IPS-18a (cell line): Measurements from ENCODE around the gene HINT1.
"Not testable (repeated sequence)": the region's sequence is repeated elsewhere in the genome, so short reads cannot be mapped to it uniquely, and the experiment has no call there.

Experiments used
- H3K27ac ChIP-seq: one replicate; pipeline ENCODE4 v1.5.1; 2013; ENCODE audit warnings: low read length
- H3K27me3 ChIP-seq: one replicate; pipeline ENCODE4 v1.6.1; 2013; ENCODE audit warnings: mild to moderate bottlenecking, low read length; ENCODE audit not compliant: control insufficient read depth, insufficient read depth
- H3K36me3 ChIP-seq: one replicate; pipeline ENCODE4 v1.6.1; 2013; ENCODE audit warnings: low read depth, low read length; ENCODE audit not compliant: control insufficient read depth
- H3K4me1 ChIP-seq: one replicate; pipeline ENCODE4 v1.6.1; 2013; ENCODE audit warnings: low read depth, low read length; ENCODE audit not compliant: control insufficient read depth
- H3K4me3 ChIP-seq: one replicate; pipeline ENCODE4 v1.5.1; 2013; ENCODE audit warnings: low read length
- H3K9ac ChIP-seq: one replicate; pipeline ENCODE4 v1.6.1; 2013; ENCODE audit warnings: mild to moderate bottlenecking, low read length, moderate library complexity
- H3K9me3 ChIP-seq: one replicate; pipeline ENCODE4 v1.6.1; 2013; ENCODE audit warnings: low read depth, low read length; ENCODE audit not compliant: control insufficient read depth

Gene HINT1

GRCh38 chr5:131196331-131196730 lies 31.3 kb upstream of the HINT1 start:
- Histone ChIP-seq H3K27me3 (no peaks in the 10 kb centered on the region), H3K4me3 (no peak overlapping the region), H3K9me3 (no peaks in the 10 kb centered on the region), H3K4me1 (peaks cover 6% of the 10 kb centered on the region), H3K27ac (no peak overlapping the region), H3K36me3 (no peaks in the 10 kb centered on the region), H3K9ac (no peak overlapping the region)

- Histone ChIP-seq H3K27me3 (no peaks in the 10 kb centered on the region), H3K27ac (no peak overlapping the region), H3K36me3 (no peaks in the 10 kb centered on the region), H3K9ac (no peak overlapping the region), H3K9me3 (no peaks in the 10 kb centered on the region), H3K4me3 (no peak overlapping the region), H3K4me1 (peaks cover 6% of the 10 kb centered on the region)
Observed at GRCh38 chr5:131195696-131196095, 30.6 kb upstream of the HINT1 start.

- Histone ChIP-seq H3K27me3 (no peaks in the 10 kb centered on the region), H3K4me1 (peaks cover 6% of the 10 kb centered on the region), H3K9me3 (no peaks in the 10 kb centered on the region), H3K9ac (no peak overlapping the region), H3K36me3 (no peaks in the 10 kb centered on the region), H3K27ac (no peak overlapping the region), H3K4me3 (no peak overlapping the region)
Observed at GRCh38 chr5:131194725-131195124, 29.7 kb upstream of the HINT1 start.

DNA sequence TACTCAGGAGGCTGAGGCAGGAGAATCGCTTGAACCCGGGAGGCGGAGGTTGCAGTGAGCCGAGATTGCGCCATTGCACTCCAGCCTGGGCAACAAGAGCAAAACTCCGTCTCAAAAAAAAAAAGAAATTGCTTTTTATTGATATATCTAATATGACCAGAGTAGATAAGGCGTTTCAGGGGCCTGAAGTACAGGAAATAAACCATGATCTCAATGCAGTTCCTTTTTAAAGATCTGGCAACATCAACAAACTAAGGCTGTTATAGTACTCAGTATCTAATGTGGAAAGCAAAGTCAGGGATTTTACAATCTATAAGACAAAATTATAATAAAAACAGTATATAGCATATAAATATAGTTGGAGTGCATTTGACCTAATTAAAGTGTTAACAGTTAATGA lies 28.8 kb upstream of the HINT1 start:
- H3K4me1 ChIP-seq, H3K9me3 ChIP-seq, H3K9ac ChIP-seq, H3K27ac ChIP-seq, H3K27me3 ChIP-seq, H3K4me3 ChIP-seq, H3K36me3 ChIP-seq: not testable (repeated sequence)

DNA sequence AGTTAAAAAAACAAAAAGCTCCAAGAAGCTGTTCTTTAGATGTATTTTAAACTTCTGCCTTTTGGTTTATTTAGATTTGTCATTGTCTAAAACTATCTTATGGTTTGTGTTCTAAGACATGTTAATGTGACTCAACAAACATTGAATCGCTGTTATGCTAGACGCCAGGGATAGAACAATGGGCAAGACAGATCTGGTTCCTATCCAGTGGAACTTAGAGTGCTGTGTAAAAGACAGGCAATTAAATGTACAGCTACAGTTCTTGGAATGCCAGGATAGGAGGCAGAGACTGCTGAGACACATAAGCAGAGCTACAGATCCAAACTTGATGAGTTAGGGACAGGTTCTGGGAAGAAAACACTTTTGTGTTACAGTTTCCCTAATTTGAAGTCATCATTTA lies 28.1 kb upstream of the HINT1 start:
- H3K36me3 ChIP-seq, result no peaks in the 10 kb centered on the region
- H3K27me3 ChIP-seq, result no peaks in the 10 kb centered on the region
- no peaks in the 10 kb centered on the region for H3K9me3 ChIP-seq
- no peak overlapping the region for H3K27ac ChIP-seq
- H3K4me3 ChIP-seq, result no peak overlapping the region
- H3K9ac ChIP-seq, result no peak overlapping the region
- H3K4me1 ChIP-seq, result peaks cover 6% of the 10 kb centered on the region

GRCh38 chr5:131186561-131187256 lies 21.7 kb upstream of the HINT1 start:
- no peaks in the 10 kb centered on the region for H3K36me3 ChIP-seq
- no peak overlapping the region for H3K9ac ChIP-seq
- no peak overlapping the region for H3K4me3 ChIP-seq
- H3K9me3 ChIP-seq, result no peaks in the 10 kb centered on the region
- no peaks in the 10 kb centered on the region for H3K27me3 ChIP-seq
- no peaks in the 10 kb centered on the region for H3K4me1 ChIP-seq
- H3K27ac ChIP-seq, result no peak overlapping the region

DNA sequence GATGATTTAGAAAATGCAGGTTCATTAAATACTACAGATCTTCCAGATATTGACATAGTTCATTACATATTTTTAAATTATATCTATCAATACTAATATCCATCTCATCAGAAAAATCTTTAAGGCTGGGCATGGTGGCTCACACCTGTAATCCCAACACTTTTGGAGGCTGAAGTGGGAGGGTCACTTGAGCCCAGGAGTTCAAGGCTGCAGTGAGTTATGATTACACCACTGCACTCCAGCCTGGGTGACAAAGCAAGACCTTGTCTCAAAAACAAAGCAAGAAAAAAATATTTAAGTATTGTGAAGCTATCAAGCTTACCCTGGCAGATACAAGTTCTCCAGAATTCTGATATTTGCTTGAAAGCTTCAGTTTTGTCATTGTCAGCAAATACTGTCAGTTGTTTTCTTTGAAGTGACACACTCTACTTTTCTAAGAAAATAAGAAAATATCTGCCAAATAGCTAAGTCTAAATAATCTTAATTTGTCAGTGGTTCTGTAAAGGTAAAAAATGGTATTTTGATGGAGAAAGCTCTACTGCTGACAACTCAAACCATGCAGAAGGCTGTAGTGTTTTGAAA lies 20.6 kb upstream of the HINT1 start:
- H3K27me3 ChIP-seq, result no peaks in the 10 kb centered on the region

GRCh38 chr5:131182839-131183238 lies 17.8 kb upstream of the HINT1 start:
- Histone ChIP-seq H3K36me3 (no peaks in the 10 kb centered on the region), H3K27ac (no peak overlapping the region), H3K9ac (no peak overlapping the region), H3K9me3 (no peaks in the 10 kb centered on the region), H3K27me3 (no peaks in the 10 kb centered on the region), H3K4me1 (no peaks in the 10 kb centered on the region), H3K4me3 (no peak overlapping the region)

More for the DNA sequence above, 20.6 kb upstream of the HINT1 start:
- Histone ChIP-seq H3K27ac (no peak overlapping the region), H3K9me3 (no peaks in the 10 kb centered on the region), H3K4me3 (no peak overlapping the region), H3K9ac (no peak overlapping the region), H3K36me3 (no peaks in the 10 kb centered on the region), H3K4me1 (no peaks in the 10 kb centered on the region)

DNA sequence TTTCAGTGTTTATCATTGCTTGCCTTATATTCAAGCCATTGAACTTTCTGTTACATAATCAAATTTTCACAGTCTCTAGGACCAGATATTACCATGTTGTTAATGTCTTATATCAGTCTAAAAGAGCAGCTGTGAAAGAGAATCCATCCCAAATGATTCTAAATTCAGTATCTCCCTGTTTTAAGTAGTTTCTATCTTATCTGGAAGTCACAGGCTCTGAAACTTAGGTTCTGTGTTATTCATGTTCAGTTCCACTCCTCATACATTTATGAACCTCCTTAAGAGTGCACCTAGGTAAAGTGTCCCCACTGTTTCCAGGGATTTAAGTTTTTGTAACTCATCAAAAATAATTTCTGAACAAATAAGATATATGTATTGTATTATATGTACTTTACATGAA lies 15.4 kb upstream of the HINT1 start:
- no peak overlapping the region for H3K4me3 ChIP-seq
- H3K9ac ChIP-seq, result no peak overlapping the region
- no peaks in the 10 kb centered on the region for H3K4me1 ChIP-seq
- H3K9me3 ChIP-seq, result no peaks in the 10 kb centered on the region
- no peaks in the 10 kb centered on the region for H3K27me3 ChIP-seq
- H3K36me3 ChIP-seq, result no peaks in the 10 kb centered on the region
- no peak overlapping the region for H3K27ac ChIP-seq

GRCh38 chr5:131171276-131171810 lies 6.3 kb upstream of the HINT1 start:
- H3K4me1 ChIP-seq, result peaks cover 6% of the 10 kb centered on the region
- no peaks in the 10 kb centered on the region for H3K27me3 ChIP-seq
- H3K36me3 ChIP-seq, result no peaks in the 10 kb centered on the region
- peak overlapping the region; percentile 72 for H3K9ac ChIP-seq
- H3K9me3 ChIP-seq, result no peaks in the 10 kb centered on the region
- peak overlapping the region; percentile 15 for H3K27ac ChIP-seq
- peak overlapping the region; percentile 90 for H3K4me3 ChIP-seq

- Histone ChIP-seq H3K9ac (peak within 1 kb of the TSS; percentile 93), H3K27ac (peak within 1 kb of the TSS; percentile 91), H3K36me3 (no peaks in the 10 kb centered on the region)
Observed at GRCh38 chr5:131170540-131171275, 5.7 kb upstream of the HINT1 start, which contains the start of gene LYRM7. TSS of gene LYRM7 (plus strand) at chr5:131170944. CDS start at chr5:131171021, 77 bp downstream.

More at GRCh38 chr5:131170540-131171275, 5.7 kb upstream of the HINT1 start, which contains the start of gene LYRM7:
- Histone ChIP-seq H3K9me3 (no peaks in the 10 kb centered on the region), H3K27me3 (no peaks in the 10 kb centered on the region), H3K4me3 (peak within 1 kb of the TSS; percentile 90), H3K4me1 (peaks cover 7% of the 10 kb centered on the region)
